Small intestine (tissue), 7 donors: ENCODE data around the gene GRHL1. TPM values are rescaled to one million over a fixed set of nuclear protein-coding genes. Genes with fewer than 3 reads are reported as not detected.

Source experiments
- DNase-seq, 2 donors: peaks; one replicate each; pipeline versions ENCODE4 v3.0.0 to v3.0.0-alpha.2; 2013
- FAIRE-seq: peaks from 2 replicates; lab custom pipeline; 2012; peaks lifted over from hg19 to GRCh38; lab: Jason Lieb, UNC
- H3K27ac ChIP-seq, 3 donors: one replicate each; pipeline ENCODE4 v1.5.1; 2013; ENCODE audit warnings: low read length in 2 of 3, mild to moderate bottlenecking in 2 of 3, control low read depth in 1 of 3, inconsistent platforms in 1 of 3, low read depth in 1 of 3, moderate library complexity in 1 of 3
- H3K27me3 ChIP-seq, 3 donors: one replicate each; pipeline ENCODE4 v1.6.1; 2013; ENCODE audit warnings: low read length in 3 of 3, inconsistent platforms in 1 of 3; ENCODE audit not compliant: control insufficient read depth in 3 of 3, insufficient read depth in 3 of 3
- H3K36me3 ChIP-seq, 3 donors: one replicate each; pipeline ENCODE4 v1.6.1; 2013; ENCODE audit warnings: low read length in 3 of 3, inconsistent platforms in 1 of 3, low read depth in 1 of 3, mild to moderate bottlenecking in 1 of 3, moderate library complexity in 1 of 3; ENCODE audit not compliant: control insufficient read depth in 3 of 3, insufficient read depth in 2 of 3
- H3K4me1 ChIP-seq, 3 donors: one replicate each; pipeline ENCODE4 v1.6.1; 2013; ENCODE audit warnings: low read length in 2 of 3, inconsistent platforms in 1 of 3, low read depth in 1 of 3, mild to moderate bottlenecking in 1 of 3, moderate library complexity in 1 of 3; ENCODE audit not compliant: control insufficient read depth in 3 of 3, insufficient read depth in 2 of 3
- H3K4me3 ChIP-seq, 3 donors: one replicate each; pipeline ENCODE4 v1.5.1; 2013; ENCODE audit warnings: low read length in 3 of 3, control low read depth in 1 of 3, inconsistent platforms in 1 of 3, low read depth in 1 of 3, mild to moderate bottlenecking in 1 of 3, moderate library complexity in 1 of 3
- H3K9me3 ChIP-seq, 2 donors: one replicate each; pipeline ENCODE4 v1.6.1; 2013; ENCODE audit warnings: low read depth in 1 of 2, low read length in 1 of 2; ENCODE audit not compliant: control insufficient read depth in 2 of 2, insufficient read depth in 1 of 2
- WGBS, 3 donors: extraction: QIAGEN DNeasy Blood & Tissue Kit; methylation state at CpG; one replicate each; pipeline ENCODE4 v1.1.7; 2013; 5-methylcytosine and 5-hydroxymethylcytosine counted together
- polyA plus RNA-seq, 4 donors: library from polyadenylated mRNA; stranded (reverse) in 3 of 4; unstranded in 1 of 4; fragments of 200-250 nt in 3 of 4; fragments of 120-200 nt in 1 of 4; gene quantifications; one replicate each; pipeline versions ENCODE4 v1.2.1 to v1.2.3, GENCODE V29; 2013
- donor health status: healthy with polysubstance abuse.
- donor health status: control.
- donor health status: control.
- donor health status: Bipolar disorder and iron deficiency.
- donor health status: healthy.

GRHL1 gene
- polyA plus RNA-seq, 4 donors, result 0.45 to 2.3 (median 0.64) TPM

GRCh38 chr2:9981655-9982054, 30.2 kb downstream of the GRHL1 start:
- no peak for FAIRE-seq
- H3K27ac ChIP-seq, result no peak overlapping the region
- H3K4me3 ChIP-seq, result no peak overlapping the region
- no peaks in the 10 kb centered on the region for H3K4me1 ChIP-seq
- DNase-seq, result no peak
- peaks cover 0 to 9% (median 0%) of the 10 kb centered on the region in 3 donors for H3K36me3 ChIP-seq
- H3K9me3 ChIP-seq, result peaks cover 0 to 5% of the 10 kb centered on the region in 2 donors
- no peaks in the 10 kb centered on the region for H3K27me3 ChIP-seq
- 81 to 93% (median 89%) methylated on average over 3 of the region's 3 CpGs for WGBS, 3 donors

DNA sequence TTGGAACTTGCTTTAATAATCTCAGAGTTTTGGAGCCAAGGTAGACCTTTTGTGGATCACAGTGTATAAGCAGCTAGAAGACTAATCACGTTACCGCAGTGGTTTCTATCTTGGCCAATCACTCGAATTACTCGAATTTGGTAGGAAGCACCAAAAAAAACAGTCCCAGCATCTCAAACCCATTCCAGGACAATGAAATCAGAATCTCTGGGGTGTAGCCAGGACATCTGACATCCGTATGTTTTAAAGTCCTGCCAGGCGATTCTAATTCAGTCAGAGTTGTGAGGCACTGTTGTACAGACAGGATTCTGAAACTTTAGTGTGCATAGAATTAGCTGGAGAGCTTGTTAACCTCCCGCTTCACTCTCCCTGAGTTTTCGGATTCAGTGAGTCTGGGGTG, 30.8 kb downstream of the GRHL1 start:
- no peaks in the 10 kb centered on the region for H3K4me1 ChIP-seq
- no peaks in the 10 kb centered on the region for H3K27me3 ChIP-seq
- H3K9me3 ChIP-seq, result peaks cover 0 to 5% of the 10 kb centered on the region in 2 donors
- H3K36me3 ChIP-seq, result peaks cover 0 to 14% (median 0%) of the 10 kb centered on the region in 3 donors
- FAIRE-seq (no peak), DNase-seq (no peak)
- H3K27ac ChIP-seq, result no peak overlapping the region
- WGBS, 3 donors, result 76 to 91% (median 84%) methylated on average over 8 of the region's 8 CpGs
- no peak overlapping the region for H3K4me3 ChIP-seq

- no peaks in the 10 kb centered on the region for H3K27me3 ChIP-seq
- no peak overlapping the region for H3K4me3 ChIP-seq
- peaks cover 0 to 16% (median 0%) of the 10 kb centered on the region in 3 donors for H3K36me3 ChIP-seq
- FAIRE-seq (no peak), DNase-seq (no peak)
- H3K4me1 ChIP-seq, result no peaks in the 10 kb centered on the region
- H3K9me3 ChIP-seq, result peaks cover 0 to 5% of the 10 kb centered on the region in 2 donors
- 87 to 92% (median 91%) methylated on average over 10 of the region's 10 CpGs for WGBS, 3 donors
- no peak overlapping the region for H3K27ac ChIP-seq
These were observed 31.4 kb downstream of the GRHL1 start for GRCh38 chr2:9982891-9983290.

DNA sequence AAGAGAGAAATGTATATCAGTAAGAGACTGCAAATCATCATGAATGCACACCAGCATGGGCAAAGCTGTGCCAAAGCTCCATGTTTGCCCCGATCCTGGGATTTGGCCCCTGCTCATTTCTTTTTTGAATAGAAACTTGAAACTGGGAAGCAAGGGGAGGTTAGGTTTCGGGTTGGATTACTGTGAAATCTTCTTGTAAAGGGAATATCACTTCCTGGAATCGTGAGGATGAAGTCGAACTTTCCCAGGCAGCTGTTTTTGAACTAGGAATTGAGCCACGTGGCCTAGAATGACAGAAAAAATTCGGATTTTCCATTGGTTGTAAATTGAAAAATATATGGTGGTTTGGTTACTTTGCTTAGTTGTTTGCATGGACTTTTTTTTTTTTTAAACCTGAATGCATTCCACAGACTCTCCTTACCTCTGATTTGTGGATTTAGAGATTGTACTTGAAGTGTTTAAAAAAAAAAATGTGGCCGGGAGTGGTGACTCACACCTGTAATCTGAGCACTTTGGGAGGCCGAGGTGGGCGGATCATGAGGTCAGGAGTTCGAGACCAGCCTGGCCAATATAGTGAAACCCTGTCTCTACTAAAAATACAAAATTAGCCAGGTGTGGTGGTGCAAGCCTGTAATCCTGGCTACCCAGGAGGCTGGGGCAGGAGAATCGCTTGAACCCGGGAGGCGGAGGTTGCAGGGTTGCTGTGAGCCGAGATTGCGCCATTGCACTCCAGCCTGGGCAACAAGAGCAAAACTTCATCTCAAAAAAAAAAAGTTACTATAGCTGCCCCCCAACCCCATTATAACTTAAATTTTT, 32.1 kb downstream of the GRHL1 start:
- DNase-seq (no peak), FAIRE-seq (no peak)
- Histone ChIP-seq H3K4me3 (no peak overlapping the region), H3K36me3 (peaks cover 0 to 16% (median 0%) of the 10 kb centered on the region in 3 donors), H3K4me1 (no peaks in the 10 kb centered on the region), H3K27me3 (no peaks in the 10 kb centered on the region), H3K9me3 (peaks cover 0 to 5% of the 10 kb centered on the region in 2 donors), H3K27ac (no peak overlapping the region)
- 69 to 79% (median 72%) methylated on average over 15 of the region's 15 CpGs for WGBS, 3 donors

DNA sequence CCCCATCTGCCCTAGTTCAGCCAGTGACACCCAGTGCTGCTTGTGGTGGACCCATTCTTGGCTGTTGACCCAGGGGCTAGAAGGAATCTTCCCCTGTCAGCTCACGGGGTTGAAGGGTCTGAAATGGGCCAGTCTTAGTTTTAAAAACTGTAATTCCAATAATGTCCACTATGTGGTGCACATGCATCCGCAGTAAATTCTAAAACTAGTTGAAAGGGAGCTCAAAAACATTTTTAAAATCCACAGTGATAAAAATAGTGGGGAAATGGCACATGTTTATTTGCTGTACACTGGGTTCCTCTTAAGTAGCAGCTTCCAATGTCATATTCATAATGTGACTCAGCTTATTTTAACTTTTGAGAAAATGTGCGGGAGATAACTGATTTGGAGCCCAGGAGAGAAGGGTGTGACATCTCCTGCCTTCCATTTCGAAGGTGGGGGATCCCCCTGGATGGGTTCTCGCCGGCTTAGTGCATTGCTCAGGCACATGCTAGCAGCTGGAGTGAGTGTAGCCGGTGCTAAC, 32.8 kb downstream of the GRHL1 start:
- Histone ChIP-seq H3K4me1 (no peaks in the 10 kb centered on the region), H3K4me3 (no peak overlapping the region), H3K27ac (peak overlapping the region in 2 of 3 donors; percentile 28 to 69), H3K9me3 (peaks cover 0 to 5% of the 10 kb centered on the region in 2 donors), H3K27me3 (no peaks in the 10 kb centered on the region), H3K36me3 (peaks cover 0 to 16% (median 0%) of the 10 kb centered on the region in 3 donors)
- 38 to 76% (median 50%) methylated on average over 7 of the region's 7 CpGs for WGBS, 3 donors
- FAIRE-seq, result no peak
- peak; percentile 45 to 67 for DNase-seq

- Histone ChIP-seq H3K27me3 (no peaks in the 10 kb centered on the region), H3K4me1 (no peaks in the 10 kb centered on the region), H3K36me3 (peaks cover 0 to 16% (median 0%) of the 10 kb centered on the region in 3 donors), H3K4me3 (no peak overlapping the region), H3K9me3 (peaks cover 0 to 5% of the 10 kb centered on the region in 2 donors), H3K27ac (peak overlapping the region in 2 of 3 donors; percentile 47 to 69)
- DNase-seq, result peak; percentile 54 to 79
- 40 to 58% (median 42%) methylated on average over 6 of the region's 6 CpGs for WGBS, 3 donors
- FAIRE-seq, result no peak
These were observed 33.5 kb downstream of the GRHL1 start for GRCh38 chr2:9984871-9985480.

GRCh38 chr2:9985531-9986328, 34.2 kb downstream of the GRHL1 start:
- H3K36me3 ChIP-seq, result peaks cover 0 to 16% (median 0%) of the 10 kb centered on the region in 3 donors
- peak overlapping the region in 1 of 3 donors; percentile 47 for H3K27ac ChIP-seq
- no peaks in the 10 kb centered on the region for H3K27me3 ChIP-seq
- FAIRE-seq (no peak), DNase-seq (no peak)
- H3K4me1 ChIP-seq, result peaks cover 0 to 4% (median 2%) of the 10 kb centered on the region in 3 donors
- H3K9me3 ChIP-seq, result peaks cover 0 to 5% of the 10 kb centered on the region in 2 donors
- no peak overlapping the region for H3K4me3 ChIP-seq
- WGBS, 3 donors, result 93 to 95% (median 94%) methylated on average over 5 of the region's 5 CpGs

DNA sequence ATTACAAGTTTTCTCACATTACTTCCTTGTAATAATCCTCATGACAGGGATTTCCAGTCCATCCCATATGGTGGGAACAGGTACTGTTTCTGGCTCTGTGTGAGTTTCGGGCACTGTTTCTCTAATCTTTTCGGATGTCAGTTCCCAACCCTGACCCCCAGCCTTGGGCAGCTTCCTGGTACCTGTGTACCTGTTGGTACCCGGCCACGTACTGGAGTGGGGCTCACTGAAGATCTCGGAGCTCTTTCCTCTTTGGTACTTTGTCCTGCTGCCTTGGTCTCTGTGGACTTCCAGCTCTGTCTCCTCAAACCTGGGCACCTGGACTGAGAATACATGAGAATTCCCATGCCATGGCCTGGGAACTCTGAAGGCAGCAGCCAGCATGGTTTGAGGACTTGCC, 36.8 kb downstream of the GRHL1 start:
- Histone ChIP-seq H3K27me3 (no peaks in the 10 kb centered on the region), H3K27ac (no peak overlapping the region), H3K4me3 (no peak overlapping the region), H3K36me3 (peaks cover 0 to 14% (median 0%) of the 10 kb centered on the region in 3 donors), H3K4me1 (peaks cover 0 to 5% (median 2%) of the 10 kb centered on the region in 3 donors), H3K9me3 (peaks cover 0 to 5% of the 10 kb centered on the region in 2 donors)
- 95 to 97% (median 95%) methylated on average over 5 of the region's 5 CpGs for WGBS, 3 donors
- DNase-seq (no peak), FAIRE-seq (no peak)
